Bronchial epithelial cell (primary cell): Measurements from ENCODE around the gene MREG. TPM values are rescaled to one million over a fixed set of nuclear protein-coding genes. Genes with fewer than 3 reads are reported as not detected.
A peak's percentile ranks its signal among the peaks of the same experiment; 100 is the strongest.

Experiments
- DNase-seq: peaks from one replicate; pipeline ENCODE4 v3.0.0-alpha.2; 2010; ENCODE audit warnings: low read depth
- FAIRE-seq: peaks from 2 replicates; lab custom pipeline; 2011; peaks lifted over from hg19 to GRCh38; lab: Jason Lieb, UNC
- H3K27me3 ChIP-seq: 2 replicates; pipeline ENCODE4 v1.5.1; 2011; ENCODE audit warnings: low read length; ENCODE audit not compliant: control insufficient read depth, insufficient read depth
- H3K36me3 ChIP-seq: 2 replicates; pipeline ENCODE4 v1.5.1; 2011; ENCODE audit warnings: low read length; ENCODE audit not compliant: control insufficient read depth, insufficient read depth
- H3K4me3 ChIP-seq: 2 replicates; pipeline ENCODE4 v1.5.1; 2011; ENCODE audit warnings: mild to moderate bottlenecking, low read depth, low read length, control low read depth
- total RNA-seq: library from RNA; depleted of rRNA; stranded (reverse); fragments of >200 nt; gene quantifications from 2 replicates; pipeline ENCODE4 v1.2.1, GENCODE V29; 2014
- TF ChIP-seq, protein P1 (sequence below): IDR thresholded peaks from 2 replicates; pipeline ENCODE4 v1.5.1; 2011; ENCODE audit warnings: mild to moderate bottlenecking, moderate library complexity, low read length, control low read depth, inconsistent platforms; ENCODE audit not compliant: insufficient read depth, severe bottlenecking

MREG gene, protein sequence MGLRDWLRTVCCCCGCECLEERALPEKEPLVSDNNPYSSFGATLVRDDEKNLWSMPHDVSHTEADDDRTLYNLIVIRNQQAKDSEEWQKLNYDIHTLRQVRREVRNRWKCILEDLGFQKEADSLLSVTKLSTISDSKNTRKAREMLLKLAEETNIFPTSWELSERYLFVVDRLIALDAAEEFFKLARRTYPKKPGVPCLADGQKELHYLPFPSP
- 24.7 and 28.8 TPM in 2 replicates for total RNA-seq

DNA sequence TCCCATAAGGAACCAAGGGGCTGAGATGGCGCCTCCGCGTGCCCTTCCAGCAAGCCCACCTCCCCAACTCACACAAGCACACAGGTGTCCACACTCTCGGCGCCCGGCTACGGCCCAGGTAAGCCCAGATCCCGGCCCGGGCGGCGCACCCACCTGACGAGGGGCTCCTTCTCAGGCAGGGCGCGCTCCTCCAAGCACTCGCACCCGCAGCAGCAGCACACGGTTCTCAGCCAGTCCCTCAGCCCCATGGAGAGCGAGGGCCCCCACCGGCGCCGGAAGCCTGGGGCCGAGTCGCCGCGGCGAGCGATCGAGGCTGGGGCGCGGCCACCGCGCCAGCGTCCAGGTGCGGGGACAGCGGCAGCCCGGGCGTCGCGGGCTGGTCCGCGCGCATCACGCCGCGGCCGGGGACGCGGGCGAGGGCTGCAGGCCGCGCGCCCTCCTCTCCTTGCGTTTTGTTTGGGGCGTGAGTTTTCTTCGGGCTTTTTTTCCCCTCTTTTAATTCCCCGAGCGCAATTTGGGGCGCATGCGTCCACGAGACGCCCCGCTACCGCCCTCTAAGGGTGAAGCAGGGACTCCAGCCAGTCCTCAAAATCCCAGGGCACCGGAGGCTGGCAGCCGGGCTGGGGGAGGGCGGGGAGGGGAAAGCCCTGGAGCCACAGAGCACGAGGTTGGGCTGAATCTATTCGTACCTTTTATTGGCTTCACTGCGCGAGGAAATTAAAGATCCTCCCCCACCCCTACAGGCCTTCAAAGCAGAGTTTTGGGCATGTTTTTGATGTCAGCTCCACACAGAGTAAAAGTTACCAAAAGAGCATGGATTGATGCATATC lies at the start of gene MREG:
MREG (minus strand) TSS at position 472 of the 830 bp plus-strand sequence; CDS start at position 248, 224 bp downstream.
- no peak for FAIRE-seq

DNA sequence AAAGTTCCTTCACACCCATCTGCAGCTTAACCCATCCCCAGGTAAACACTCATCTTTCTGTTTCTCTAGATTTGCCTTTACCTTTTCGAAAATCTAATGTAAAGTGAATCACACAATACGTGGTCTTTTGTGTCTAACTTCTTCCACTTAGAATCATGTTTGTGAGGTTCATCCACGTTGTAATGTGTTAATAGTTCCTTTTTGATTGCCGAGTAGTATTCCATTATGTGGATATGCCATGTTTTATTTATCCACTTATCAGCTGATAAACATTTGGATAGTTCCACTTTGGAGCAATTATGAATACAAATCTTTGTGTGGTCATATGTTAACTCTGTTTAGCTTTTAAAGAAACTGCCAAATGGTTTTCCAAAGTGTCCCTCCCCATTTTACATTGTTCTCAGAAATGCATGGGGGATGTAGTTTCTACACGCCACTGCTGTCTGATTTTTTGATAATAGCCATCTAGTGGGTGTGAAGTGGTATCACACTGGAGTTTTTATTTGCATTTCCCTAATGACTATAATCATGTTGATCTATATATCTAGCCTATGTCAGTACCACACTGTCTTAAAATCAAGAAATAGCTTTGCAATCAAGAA lies 46.0 kb upstream of the MREG start:
- FAIRE-seq: no peak
- Histone ChIP-seq H3K4me3 (no peak overlapping the region), H3K27me3 (no peaks in the 10 kb centered on the region), H3K36me3 (no peaks in the 10 kb centered on the region)
- TF ChIP-seq, protein P1, sequence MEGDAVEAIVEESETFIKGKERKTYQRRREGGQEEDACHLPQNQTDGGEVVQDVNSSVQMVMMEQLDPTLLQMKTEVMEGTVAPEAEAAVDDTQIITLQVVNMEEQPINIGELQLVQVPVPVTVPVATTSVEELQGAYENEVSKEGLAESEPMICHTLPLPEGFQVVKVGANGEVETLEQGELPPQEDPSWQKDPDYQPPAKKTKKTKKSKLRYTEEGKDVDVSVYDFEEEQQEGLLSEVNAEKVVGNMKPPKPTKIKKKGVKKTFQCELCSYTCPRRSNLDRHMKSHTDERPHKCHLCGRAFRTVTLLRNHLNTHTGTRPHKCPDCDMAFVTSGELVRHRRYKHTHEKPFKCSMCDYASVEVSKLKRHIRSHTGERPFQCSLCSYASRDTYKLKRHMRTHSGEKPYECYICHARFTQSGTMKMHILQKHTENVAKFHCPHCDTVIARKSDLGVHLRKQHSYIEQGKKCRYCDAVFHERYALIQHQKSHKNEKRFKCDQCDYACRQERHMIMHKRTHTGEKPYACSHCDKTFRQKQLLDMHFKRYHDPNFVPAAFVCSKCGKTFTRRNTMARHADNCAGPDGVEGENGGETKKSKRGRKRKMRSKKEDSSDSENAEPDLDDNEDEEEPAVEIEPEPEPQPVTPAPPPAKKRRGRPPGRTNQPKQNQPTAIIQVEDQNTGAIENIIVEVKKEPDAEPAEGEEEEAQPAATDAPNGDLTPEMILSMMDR: peak; percentile 15
- peak; percentile 15 for DNase-seq

More for the DNA sequence above, at the start of gene MREG:
- H3K27me3 ChIP-seq: no peaks in the 10 kb centered on the region
- no peaks in the 10 kb centered on the region for H3K36me3 ChIP-seq
- H3K4me3 ChIP-seq: peak within 1 kb of the TSS; percentile 82
- TF ChIP-seq, protein P1: peak; percentile 76
- peak; percentile 65 for DNase-seq

DNA sequence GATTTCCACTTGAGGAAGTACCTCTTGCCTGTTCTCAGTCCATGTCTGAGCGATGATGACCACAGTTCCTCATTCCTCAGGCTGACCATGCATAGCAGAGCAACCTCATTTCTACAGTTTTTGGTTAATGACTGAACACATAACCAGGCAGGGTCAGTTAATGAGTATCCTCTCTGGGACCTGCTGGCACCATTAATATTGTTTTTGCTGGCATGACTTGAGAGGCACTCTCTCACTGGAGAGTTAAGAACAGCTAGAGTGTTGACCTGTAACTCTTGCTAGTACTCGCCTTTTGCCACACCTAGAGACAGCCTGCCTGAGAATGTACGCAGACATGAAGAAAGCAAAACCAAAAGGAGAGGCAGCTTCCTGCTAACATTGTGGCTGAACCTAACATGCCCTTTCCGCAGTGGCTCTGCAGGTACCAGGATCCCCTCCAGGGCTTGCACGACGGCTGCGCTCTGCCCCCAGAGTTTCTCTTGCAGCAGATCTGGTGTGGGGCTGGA lies 44.4 kb upstream of the MREG start:
- Histone ChIP-seq H3K4me3 (no peak overlapping the region), H3K27me3 (no peaks in the 10 kb centered on the region), H3K36me3 (no peaks in the 10 kb centered on the region)
- DNase-seq (peak; percentile 70), FAIRE-seq (no peak)
- TF ChIP-seq, protein P1: no peak

DNA sequence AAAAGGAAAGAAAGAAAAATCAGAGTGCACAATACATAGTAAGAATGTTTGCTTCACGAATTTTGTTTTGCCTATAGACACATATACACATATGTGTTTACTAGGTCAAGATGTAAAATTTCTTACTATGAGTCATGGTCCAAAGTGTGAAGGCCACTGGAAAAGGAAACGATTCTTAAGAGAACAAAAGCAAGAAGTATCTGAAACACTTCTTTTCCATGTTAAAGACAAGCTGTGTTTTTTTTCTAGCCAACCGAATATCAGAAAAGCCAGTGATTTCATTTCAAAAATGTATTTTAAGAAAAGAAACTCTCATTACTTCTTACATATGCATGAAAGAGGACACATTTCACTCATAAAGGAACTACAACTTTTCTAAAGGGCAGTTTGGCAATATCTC lies 43.4 kb upstream of the MREG start:
- FAIRE-seq (no peak), DNase-seq (no peak)
- TF ChIP-seq, protein P1: no peak
- Histone ChIP-seq H3K36me3 (no peaks in the 10 kb centered on the region), H3K4me3 (no peak overlapping the region), H3K27me3 (no peaks in the 10 kb centered on the region)

DNA sequence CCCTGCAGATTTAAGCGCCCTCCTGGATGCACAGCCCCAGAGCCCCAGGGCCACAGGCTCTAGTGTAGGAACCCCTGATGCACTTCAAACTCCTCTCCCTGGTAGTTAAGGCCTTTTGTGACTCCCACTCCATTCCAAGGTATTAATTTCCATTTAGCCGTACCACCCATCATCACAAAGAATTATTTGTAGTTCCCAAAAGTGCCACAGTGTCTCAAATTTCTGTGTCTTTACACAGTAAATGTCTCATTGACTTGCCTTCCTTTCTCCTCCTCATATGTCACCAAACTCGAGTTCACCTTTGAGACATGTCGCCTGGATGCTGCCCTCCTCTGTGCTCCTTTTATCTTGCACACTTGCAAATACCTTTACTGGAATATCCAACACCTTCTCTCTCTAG lies 42.3 kb upstream of the MREG start:
- TF ChIP-seq, protein P1: no peak
- H3K4me3 ChIP-seq: no peak overlapping the region
- no peaks in the 10 kb centered on the region for H3K27me3 ChIP-seq
- H3K36me3 ChIP-seq: no peaks in the 10 kb centered on the region
- FAIRE-seq (no peak), DNase-seq (no peak)
